ENCODE measurements around the gene REXO2.

DNA sequence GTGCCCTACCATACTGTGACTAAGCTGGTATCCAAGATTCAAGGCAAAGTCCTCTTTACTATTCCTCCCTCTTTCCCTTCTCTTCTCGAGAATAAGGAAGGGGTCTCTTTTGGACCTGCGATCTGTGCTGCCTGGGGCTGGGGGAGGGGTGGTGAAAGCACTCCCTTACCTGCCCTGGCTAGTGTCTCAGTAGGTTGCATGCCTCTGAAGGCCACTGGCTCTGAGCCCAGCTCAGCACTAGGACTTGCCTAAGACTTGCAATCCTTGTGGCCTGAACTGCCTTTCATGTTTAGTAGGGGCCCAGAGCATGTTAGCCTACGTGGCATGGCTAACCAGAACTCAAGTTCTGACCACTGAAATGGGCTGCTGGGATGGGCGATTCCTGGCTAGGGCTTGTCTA, 13.0 kb upstream of the REXO2 start:
- TF ChIP-seq CTCF (IDR thresholded peaks at IDR 0.05; ENCODE audit: low read depth, low read length, missing input control) (no peak), YY1 (IDR thresholded peaks at IDR 0.05) (no peak), SP1 (IDR thresholded peaks at IDR 0.05) (no peak), RAD21 (IDR thresholded peaks at IDR 0.05) (no peak), TAF1 (conservative IDR thresholded peaks at IDR 0.05) (no peak)
- TF ChIP-seq, protein P1, sequence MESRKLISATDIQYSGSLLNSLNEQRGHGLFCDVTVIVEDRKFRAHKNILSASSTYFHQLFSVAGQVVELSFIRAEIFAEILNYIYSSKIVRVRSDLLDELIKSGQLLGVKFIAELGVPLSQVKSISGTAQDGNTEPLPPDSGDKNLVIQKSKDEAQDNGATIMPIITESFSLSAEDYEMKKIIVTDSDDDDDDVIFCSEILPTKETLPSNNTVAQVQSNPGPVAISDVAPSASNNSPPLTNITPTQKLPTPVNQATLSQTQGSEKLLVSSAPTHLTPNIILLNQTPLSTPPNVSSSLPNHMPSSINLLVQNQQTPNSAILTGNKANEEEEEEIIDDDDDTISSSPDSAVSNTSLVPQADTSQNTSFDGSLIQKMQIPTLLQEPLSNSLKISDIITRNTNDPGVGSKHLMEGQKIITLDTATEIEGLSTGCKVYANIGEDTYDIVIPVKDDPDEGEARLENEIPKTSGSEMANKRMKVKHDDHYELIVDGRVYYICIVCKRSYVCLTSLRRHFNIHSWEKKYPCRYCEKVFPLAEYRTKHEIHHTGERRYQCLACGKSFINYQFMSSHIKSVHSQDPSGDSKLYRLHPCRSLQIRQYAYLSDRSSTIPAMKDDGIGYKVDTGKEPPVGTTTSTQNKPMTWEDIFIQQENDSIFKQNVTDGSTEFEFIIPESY (IDR thresholded peaks at IDR 0.05), result no peak
